ENCODE measurements around the gene PRAME.
"Not testable (repeated sequence)": the region's sequence is repeated elsewhere in the genome, so short reads cannot be mapped to it uniquely, and the experiment has no call there.

The PRAME gene

DNA sequence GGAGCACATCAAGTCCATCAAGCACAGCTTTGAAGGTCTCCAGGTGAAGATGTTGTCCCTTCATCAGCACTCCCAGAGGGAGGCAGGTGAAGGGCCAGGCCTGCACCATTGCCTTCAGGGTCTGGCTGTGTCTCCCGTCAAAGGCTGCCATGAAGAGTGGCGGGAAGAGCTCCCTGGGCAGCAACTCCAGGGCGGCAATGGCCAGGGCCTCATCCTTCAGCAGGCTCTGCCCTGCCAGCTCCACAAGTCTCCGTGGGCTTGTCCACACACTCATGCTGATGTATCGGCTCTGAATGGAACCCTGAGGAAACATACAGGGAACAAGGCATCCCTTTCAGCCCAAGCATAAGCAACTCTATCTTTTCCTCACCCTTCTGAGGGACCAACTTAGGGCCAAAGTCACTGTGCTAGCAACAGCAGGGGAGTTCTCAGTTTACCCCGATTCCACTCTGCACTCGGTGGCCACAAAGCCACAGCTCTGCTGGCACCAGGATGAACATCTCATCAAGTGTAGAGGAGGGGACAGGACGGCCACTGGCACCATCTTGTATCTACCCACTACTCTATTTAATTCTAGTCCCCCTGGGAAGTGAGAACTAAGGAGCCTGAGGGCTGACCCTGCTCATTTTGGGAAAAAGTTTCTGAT lies 8.2 kb downstream of the PRAME start:
- DNase-seq = no peak

DNA sequence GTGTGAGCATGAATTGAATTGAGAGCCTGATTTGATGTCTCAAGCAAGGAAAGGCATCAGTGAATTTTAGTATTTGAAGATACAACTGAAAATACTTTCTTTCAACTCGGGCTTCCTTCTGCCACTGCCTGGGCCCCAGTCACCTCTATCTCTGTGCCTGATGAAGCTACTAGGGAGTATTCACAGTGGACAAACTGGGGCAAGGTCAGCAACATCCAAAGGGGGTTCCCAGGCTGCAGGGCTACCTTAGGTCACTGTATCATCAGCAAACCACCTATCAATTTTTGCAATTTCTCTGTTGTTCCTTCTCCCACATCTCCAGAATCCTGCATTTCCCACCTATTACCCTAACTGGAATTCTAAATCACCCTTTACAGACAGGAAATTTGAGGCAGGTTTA lies 10.2 kb downstream of the PRAME start:
- no peak for DNase-seq

DNA sequence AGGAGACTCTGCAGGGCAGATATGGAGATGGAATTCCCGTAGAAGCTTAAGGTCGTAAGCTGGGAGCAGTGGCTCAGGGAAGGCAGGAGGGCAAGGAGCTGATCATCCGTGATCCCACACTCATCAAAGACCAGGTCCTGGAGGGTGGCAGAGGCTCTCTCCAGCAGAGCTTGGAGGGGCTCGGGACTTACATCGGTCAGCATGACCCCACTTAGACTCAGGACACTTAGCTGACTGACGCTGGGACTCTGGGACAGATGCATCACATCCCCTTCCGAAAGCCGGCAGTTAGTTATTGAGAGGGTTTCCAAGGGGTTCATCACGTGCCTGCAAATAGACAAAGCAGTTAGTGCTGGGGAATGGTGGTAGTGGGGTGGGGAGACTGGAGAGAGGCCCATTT lies 10.7 kb downstream of the PRAME start:
- DNase-seq = no peak

GRCh38 chr22:22547692-22548300 lies 11.3 kb downstream of the PRAME start:
- no peak for DNase-seq

DNA sequence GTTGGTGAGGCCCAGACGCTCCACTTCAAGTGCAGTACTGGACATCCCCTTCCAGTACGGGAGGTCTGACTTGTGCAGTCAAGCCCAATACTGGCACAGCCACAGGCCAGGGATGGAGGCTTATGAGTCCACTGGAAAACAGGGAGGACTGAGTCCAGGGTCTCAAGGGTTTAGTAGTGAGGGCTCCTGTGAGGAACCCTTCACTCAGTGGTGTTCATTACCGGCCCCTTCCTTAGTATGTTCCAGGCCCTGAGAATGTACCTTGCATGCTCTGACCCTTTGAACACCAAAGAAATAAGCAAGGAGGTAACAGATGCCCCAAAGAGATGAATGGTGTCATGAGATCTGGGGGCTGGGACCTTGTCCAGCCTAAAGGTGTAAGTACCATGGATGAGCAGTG lies 11.8 kb downstream of the PRAME start:
- DNase-seq = no peak

- DNase-seq = no peak
Observed at GRCh38 chr22:22546490-22546889, 12.6 kb downstream of the PRAME start.

DNA sequence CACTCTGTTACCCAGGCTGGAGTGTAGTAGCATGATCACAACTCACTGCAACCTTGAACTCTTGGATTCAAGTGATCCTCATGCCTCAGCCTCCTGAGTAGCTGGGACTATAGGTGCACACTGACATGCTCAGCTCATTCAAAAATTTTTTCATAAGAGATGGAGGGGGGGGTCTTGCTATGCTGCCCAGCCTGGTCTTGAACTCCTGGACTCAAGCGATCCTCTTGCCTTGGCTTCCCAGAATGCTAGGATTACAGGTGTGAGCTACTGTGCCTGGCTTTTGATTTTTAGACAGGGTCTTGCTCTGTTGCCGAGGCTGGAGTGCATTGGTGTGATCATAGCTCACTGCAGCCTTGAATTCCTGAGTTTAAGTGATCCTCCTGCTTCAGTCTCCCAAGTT lies 14.0 kb downstream of the PRAME start:
- no peak for DNase-seq

DNA sequence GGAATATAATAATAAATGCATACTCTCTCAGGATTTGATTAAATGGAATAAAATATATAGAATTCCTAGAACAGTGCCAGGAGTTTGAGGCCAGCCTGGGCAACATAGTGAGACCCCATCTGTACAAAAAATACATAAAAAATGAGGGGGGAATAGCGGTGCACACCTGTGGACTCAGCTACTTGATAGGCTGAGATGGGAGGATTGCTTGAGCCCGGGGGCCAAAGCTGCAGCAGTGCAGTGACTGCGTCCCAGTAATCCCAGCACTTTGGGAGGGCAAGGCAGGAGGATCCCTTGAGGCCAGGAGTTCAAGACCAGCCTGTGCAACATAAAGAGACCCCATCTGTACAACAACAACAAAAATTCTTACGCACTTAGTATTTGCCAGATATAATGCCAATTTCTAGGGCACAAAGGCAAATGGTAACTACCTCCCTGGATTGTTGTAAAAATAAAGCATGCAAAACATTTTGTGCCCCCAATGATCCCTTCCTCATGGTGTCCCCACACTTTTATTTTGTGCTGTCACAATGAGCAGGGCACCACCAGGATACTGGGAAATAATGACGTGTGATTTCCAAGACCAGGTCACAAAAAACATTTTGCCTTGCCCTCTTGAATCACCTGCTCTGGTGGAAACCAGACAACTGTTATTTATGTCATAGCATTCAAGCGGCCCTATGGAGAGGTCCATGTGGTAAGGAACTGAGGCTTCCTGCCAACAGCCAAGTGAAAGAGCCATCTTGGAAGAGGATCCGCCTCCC lies 20.7 kb downstream of the PRAME start:
- DNase-seq = no peak

DNA sequence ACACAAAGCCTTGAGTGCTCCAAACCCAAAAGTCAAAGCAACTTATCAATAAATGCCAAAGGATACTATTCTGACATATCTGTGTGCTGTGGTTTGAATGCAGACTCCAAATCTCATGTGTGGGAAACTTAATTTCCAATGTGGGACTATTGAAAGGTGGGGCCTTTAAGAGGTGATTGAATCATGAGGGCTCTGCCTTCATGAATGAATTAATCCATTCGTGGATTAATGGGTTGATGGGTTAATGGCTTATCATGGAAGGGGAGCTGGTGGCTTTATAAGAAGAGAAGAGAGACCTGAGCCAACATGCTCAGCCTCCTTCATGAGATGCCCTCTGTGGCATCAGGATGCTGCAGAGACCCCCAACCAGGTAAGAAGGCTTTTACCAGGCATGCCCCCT lies 22.1 kb downstream of the PRAME start:
- DNase-seq = no peak

DNA sequence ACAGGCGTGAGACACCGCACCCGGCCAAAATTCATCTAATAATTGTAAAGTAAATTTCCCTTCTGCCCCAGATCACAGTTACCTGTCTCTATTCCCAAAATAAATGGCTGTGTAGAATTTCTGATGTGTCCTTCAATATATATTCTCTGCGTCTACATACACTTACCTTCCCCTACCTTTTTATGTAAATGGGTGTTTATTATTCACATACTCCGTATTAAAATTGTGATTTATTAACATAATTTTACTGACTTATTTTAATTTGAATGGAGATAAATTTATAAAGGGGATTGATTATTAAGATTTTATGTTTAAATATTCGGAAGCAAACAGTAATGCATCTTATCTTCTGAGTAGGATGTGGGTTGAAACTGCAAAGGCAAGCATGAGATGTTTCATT lies 22.6 kb downstream of the PRAME start:
- DNase-seq = no peak

- DNase-seq = no peak
Observed at GRCh38 chr22:22535662-22536061, 23.4 kb downstream of the PRAME start.

- no peak for DNase-seq
Observed at GRCh38 chr22:22534604-22535415, 24.3 kb downstream of the PRAME start.

DNA sequence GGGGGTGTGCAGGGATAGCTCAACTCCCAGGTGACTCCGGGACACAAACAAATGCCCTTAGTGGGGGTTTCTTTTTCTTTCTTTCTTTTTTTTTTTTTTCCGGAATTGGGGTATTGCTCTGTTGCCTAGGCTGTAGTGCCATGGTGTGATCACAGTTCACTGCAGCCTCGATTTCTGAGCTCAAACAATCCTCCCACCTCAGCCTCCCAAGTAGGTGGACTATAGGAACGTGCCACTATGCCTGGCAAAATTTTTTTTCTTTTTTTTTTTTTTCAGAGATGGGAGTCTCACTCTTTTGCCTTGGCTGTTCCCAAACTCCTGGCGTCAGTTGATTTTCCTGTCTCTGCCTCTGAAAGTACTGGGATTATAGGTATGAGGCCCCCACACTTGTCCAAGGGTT lies 25.2 kb downstream of the PRAME start:
- DNase-seq = no peak

DNA sequence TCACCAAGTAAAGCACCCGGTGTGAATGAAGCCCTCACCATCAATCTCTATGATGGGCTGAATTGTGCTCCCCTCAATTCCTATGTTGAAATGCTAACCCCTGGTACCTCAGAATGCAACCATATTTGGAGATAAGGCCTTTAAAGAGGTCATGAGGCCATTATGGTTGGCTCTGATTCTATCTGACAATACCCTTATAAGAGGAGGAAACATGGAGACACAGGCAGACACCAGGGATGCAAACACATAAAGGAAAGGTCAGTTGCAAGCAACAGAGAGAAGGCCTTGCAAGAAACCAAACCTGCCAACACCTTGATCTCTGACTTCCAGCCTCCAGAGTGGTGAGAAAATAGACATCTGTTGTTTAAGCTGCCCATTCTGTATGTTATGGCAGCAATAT lies 25.6 kb downstream of the PRAME start:
- no peak for DNase-seq

GRCh38 chr22:22532547-22533071 lies 26.5 kb downstream of the PRAME start:
- DNase-seq = not testable (repeated sequence)

- no peak for DNase-seq
Observed at GRCh38 chr22:22531770-22532546, 27.1 kb downstream of the PRAME start.

- no peak for DNase-seq
Observed at GRCh38 chr22:22528780-22529179, 30.3 kb downstream of the PRAME start.

- DNase-seq = no peak
Observed at GRCh38 chr22:22527312-22527711, 31.8 kb downstream of the PRAME start.

DNA sequence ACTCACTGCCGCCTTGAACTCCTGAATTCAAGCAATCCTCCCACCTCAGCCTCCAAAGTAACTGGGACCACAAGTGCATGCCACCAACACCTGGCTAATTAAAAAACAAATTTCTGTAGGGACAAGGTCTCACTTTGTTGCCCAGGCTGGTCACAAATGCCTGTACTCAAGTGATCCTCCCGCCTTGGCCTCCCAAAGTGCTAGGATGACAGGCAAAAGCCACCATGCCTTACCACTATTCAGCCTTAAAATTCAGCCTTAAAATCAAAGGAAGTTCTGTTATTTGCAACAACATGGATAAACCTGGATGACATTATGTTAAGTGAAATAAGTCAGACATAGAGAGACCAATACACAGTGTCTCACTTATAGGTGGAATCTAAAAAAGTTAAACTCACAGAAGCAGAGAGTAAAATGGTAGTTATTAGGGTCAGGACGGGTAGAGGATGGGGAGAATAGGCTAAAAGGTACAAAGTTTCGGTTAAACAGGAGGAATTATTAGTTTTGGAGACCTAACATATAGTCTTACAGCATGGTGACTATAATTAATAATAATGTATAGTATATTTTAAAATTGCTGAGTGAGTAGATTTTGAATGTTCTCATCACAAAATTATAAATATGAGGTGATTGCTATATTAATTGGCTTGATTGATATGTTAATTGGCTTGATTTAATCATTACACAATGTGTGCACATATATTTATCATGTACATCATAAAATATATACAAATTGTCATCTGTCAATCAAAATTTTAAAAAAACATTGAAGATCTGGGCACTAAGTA lies 32.7 kb downstream of the PRAME start:
- no peak for DNase-seq

GRCh38 chr22:22523494-22523893 lies 35.6 kb downstream of the PRAME start:
- DNase-seq = no peak

DNA sequence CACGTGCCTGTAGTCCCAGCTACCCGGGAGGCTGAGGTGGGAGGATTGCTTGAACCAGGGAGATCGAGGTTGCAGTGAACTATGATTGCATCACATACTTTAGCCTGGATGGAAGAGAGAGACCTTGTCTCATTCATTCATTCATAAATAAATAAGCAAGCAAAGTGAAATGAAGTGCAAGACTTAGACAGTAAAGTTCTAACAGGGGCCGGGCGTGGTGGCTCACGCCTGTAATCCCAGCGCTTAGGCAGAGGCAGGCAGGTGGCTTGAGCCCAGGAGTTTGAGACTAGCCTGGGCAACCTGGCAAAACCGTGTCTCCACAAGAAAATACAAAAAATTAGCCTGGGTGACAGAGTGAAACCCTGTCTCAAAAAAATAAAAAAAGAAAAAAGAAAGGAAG lies 37.4 kb downstream of the PRAME start:
- no peak for DNase-seq

All from CD4-positive, alpha-beta T cell treated with Interleukin-15 for 1 hour (primary cell).